ENCODE results near the gene ZFP82.

Gene ZFP82

DNA sequence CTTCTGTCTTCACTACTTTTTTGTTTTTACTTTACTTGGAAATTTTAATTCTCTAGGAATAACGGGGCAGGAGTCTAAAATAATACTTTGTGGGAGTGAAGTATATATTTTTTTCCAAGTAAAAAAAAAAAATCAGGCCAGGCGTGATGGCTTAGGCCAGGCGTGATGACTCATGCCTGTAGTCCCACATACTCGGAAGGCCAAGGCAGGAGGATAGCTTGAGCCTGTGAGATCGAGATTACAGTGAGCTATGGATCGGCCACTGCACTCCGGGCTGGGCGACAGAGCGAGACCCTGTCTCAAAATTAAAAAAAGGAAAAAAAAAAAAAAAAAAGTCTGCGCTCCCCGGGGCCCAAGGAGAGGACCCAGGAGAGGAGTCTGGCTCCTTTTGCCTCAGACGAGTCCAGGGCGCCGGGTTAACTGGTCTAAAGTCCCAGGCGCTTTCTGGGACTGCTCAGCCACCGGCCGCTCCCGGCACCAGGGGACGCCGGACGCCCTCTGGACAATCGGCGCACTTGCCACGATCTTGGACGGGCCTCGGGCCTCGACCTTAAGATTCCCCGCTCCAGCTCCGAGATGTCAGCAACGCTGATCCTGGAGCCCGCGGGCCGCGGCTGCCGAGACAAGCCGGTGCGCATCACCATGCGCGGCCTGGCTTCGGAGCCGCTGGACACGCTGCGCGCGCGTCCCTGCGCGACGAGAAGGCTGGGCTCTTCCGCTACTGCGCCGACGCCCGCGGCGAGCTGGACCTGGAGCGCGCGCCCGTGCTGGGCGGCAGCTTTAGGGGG lies 2.7 kb upstream of the ZFP82 start:
- H3K4me1 ChIP-seq (ENCODE audit: low read depth, poor library complexity, severe bottlenecking): no peaks in the 10 kb centered on the region
- TF ChIP-seq, protein P1, sequence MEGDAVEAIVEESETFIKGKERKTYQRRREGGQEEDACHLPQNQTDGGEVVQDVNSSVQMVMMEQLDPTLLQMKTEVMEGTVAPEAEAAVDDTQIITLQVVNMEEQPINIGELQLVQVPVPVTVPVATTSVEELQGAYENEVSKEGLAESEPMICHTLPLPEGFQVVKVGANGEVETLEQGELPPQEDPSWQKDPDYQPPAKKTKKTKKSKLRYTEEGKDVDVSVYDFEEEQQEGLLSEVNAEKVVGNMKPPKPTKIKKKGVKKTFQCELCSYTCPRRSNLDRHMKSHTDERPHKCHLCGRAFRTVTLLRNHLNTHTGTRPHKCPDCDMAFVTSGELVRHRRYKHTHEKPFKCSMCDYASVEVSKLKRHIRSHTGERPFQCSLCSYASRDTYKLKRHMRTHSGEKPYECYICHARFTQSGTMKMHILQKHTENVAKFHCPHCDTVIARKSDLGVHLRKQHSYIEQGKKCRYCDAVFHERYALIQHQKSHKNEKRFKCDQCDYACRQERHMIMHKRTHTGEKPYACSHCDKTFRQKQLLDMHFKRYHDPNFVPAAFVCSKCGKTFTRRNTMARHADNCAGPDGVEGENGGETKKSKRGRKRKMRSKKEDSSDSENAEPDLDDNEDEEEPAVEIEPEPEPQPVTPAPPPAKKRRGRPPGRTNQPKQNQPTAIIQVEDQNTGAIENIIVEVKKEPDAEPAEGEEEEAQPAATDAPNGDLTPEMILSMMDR (conservative IDR thresholded peaks at IDR 0.05; ENCODE audit: low read depth, low read length): no peak
- H4K20me1 ChIP-seq (ENCODE audit: insufficient read depth): no peaks in the 10 kb centered on the region
- no peaks in the 10 kb centered on the region for H3K36me3 ChIP-seq (ENCODE audit: insufficient read depth)
- no peak overlapping the region for H3K4me3 ChIP-seq (IDR thresholded peaks at IDR 0.05; ENCODE audit: insufficient read depth, low read depth, low read length)
- no peak overlapping the region for H3K27ac ChIP-seq
- no peaks in the 10 kb centered on the region for H3K27me3 ChIP-seq (ENCODE audit: insufficient read depth, low read depth)
- H2AFZ ChIP-seq (ENCODE audit: low read depth): no peak overlapping the region
- no peaks in the 10 kb centered on the region for H3K79me2 ChIP-seq (ENCODE audit: insufficient read depth, low read depth)
- H3K4me2 ChIP-seq: no peak overlapping the region
- no peak overlapping the region for H3K9ac ChIP-seq

DNA sequence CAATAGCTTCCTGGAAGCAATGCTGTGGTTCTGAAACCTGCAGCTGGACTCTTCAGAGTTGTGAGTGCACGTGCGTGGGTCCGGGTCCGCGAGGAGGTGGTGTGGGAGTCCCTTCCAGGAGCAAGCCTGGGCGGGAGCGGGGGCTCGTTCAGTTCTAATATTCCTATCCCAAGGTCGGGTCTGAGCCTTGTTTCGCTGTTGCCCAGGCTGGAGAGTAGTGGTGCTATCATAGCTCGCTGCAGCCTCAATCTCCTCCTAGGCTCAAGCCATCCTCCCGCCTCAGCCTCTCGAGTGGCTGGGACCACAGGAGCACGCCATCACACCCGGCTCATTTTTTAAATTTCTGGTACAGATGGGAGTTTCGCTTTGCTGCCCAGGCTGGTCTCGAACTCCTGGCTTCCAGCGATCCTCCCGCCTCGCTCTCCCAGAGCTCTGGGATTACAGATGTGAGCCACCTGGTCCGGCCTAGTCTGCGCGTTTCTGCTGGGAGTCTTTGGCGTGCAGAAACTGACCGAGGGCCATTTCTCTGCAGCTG lies 625 bp downstream of the ZFP82 start:
- H3K4me2 ChIP-seq: no peak overlapping the region
- H3K27ac ChIP-seq: no peak overlapping the region
- no peaks in the 10 kb centered on the region for H3K4me1 ChIP-seq (ENCODE audit: low read depth, poor library complexity, severe bottlenecking)
- no peak overlapping the region for H3K9ac ChIP-seq
- no peaks in the 10 kb centered on the region for H3K79me2 ChIP-seq (ENCODE audit: insufficient read depth, low read depth)
- H3K27me3 ChIP-seq (ENCODE audit: insufficient read depth, low read depth): no peaks in the 10 kb centered on the region
- no peak overlapping the region for H3K4me3 ChIP-seq (IDR thresholded peaks at IDR 0.05; ENCODE audit: insufficient read depth, low read depth, low read length)
- TF ChIP-seq, protein P1 (conservative IDR thresholded peaks at IDR 0.05; ENCODE audit: low read depth, low read length): no peak
- no peaks in the 10 kb centered on the region for H3K36me3 ChIP-seq (ENCODE audit: insufficient read depth)
- H2AFZ ChIP-seq (ENCODE audit: low read depth): no peak overlapping the region
- H4K20me1 ChIP-seq (ENCODE audit: insufficient read depth): no peaks in the 10 kb centered on the region

DNA sequence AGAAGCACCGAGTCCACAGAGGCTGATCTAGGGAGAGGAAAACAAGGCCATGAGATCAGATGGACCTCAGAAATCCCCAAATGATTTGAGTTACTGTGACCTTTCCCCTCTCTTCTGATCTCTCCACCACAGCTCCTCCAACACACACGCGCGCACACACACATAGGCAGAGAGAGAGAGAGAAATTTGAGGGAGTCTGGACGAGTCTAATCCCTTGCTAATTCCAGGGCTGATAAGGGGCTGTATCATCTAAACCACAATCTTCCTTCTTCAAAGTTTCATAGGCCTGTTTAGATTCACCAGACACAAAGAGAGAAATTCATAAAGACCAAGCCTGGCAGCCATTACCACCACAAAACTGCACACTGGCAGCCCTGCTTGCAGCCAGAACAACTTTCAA lies 8.6 kb downstream of the ZFP82 start:
- H3K36me3 ChIP-seq (ENCODE audit: insufficient read depth): no peaks in the 10 kb centered on the region
- H3K27me3 ChIP-seq (ENCODE audit: insufficient read depth, low read depth): no peaks in the 10 kb centered on the region
- no peak overlapping the region for H3K4me3 ChIP-seq (IDR thresholded peaks at IDR 0.05; ENCODE audit: insufficient read depth, low read depth, low read length)
- TF ChIP-seq, protein P1 (conservative IDR thresholded peaks at IDR 0.05; ENCODE audit: low read depth, low read length): no peak
- H3K4me2 ChIP-seq: no peak overlapping the region
- no peaks in the 10 kb centered on the region for H3K4me1 ChIP-seq (ENCODE audit: low read depth, poor library complexity, severe bottlenecking)
- H4K20me1 ChIP-seq (ENCODE audit: insufficient read depth): no peaks in the 10 kb centered on the region
- H3K27ac ChIP-seq: no peak overlapping the region
- no peak overlapping the region for H2AFZ ChIP-seq (ENCODE audit: low read depth)
- no peak overlapping the region for H3K9ac ChIP-seq
- no peaks in the 10 kb centered on the region for H3K79me2 ChIP-seq (ENCODE audit: insufficient read depth, low read depth)

DNA sequence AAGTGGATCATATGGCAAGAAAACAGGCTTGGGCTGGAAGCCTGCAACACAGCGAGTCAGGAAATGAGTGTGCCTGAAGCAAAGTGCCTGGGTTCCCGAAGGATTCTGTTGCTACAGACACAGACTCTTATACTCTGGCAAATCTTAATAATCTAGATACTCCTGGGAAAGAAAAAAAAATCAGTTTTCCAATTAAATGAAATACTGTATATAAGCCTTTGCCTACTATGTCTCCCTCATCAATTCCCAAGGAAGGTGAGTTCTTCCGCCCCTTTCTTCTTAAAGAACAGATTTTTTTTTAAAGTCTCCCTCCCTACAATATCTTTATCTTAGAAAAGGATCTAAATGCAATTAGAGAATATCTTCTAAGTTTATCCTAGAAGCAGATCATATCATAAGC lies 10.3 kb downstream of the ZFP82 start:
- H3K4me3 ChIP-seq (IDR thresholded peaks at IDR 0.05; ENCODE audit: insufficient read depth, low read depth, low read length): no peak overlapping the region
- no peak overlapping the region for H3K9ac ChIP-seq
- H3K27ac ChIP-seq: no peak overlapping the region
- no peaks in the 10 kb centered on the region for H3K27me3 ChIP-seq (ENCODE audit: insufficient read depth, low read depth)
- H3K79me2 ChIP-seq (ENCODE audit: insufficient read depth, low read depth): no peaks in the 10 kb centered on the region
- no peaks in the 10 kb centered on the region for H3K4me1 ChIP-seq (ENCODE audit: low read depth, poor library complexity, severe bottlenecking)
- no peaks in the 10 kb centered on the region for H3K36me3 ChIP-seq (ENCODE audit: insufficient read depth)
- TF ChIP-seq, protein P1 (conservative IDR thresholded peaks at IDR 0.05; ENCODE audit: low read depth, low read length): no peak
- no peaks in the 10 kb centered on the region for H4K20me1 ChIP-seq (ENCODE audit: insufficient read depth)
- H3K4me2 ChIP-seq: no peak overlapping the region
- H2AFZ ChIP-seq (ENCODE audit: low read depth): no peak overlapping the region
